Colon (tissue), 2 donors: ENCODE measurements around the gene TEAD1.

Experiments used
- FAIRE-seq: peaks from 2 replicates; lab custom pipeline; 2012; peaks lifted over from hg19 to GRCh38; lab: Jason Lieb, UNC
- donor health status: control.
- donor health status: control.

The TEAD1 gene

GRCh38 chr11:12989428-12990161, 315.4 kb downstream of the TEAD1 start:
- no peak for FAIRE-seq

DNA sequence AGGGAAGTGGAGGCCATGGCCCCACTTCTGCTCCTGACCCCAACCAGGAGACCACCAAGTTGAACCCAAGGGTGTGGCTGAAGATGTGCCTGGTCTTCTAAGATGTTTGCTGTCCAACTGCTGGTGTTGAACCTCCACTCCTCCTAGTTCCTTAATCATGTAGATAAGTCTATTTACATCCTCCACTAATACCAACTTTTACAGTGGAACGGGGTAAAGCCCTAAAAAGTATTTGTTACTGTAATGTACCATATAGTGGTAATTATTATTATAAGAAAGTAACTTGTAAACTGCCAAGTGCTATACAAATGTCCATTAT, 315.9 kb downstream of the TEAD1 start:
- FAIRE-seq: no peak

GRCh38 chr11:12991426-12991825, 317.2 kb downstream of the TEAD1 start:
- no peak for FAIRE-seq

DNA sequence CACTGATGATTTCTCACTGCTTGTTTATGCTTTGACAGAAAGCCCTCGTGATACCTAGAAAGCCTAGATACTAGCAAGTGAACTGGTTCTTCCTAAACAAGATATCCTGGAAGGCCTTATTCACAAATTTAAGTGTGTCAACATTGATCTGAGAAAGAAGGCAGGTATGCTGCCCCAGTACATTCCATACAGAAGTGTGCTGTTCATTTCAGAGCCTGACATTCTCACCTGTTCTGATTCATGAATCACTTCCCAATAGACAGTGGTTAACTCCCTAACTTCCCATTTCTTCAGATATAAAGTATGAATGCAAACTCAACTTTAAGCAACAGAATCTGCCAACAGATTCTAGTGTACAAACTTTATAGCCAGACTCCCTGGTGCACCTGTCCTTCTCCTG, 319.4 kb downstream of the TEAD1 start:
- no peak for FAIRE-seq
